ENCODE measurements around the gene MCM9.

Gene MCM9

GRCh38 chr6:118914598-118914997 is 20.4 kb downstream of the MCM9 start:
- H3K36me3 ChIP-seq (replicated peaks) = peaks cover 2% of the 10 kb centered on the region
- H3K27ac ChIP-seq = no peak overlapping the region
- no peak for DNase-seq

GRCh38 chr6:118913161-118913560 is 21.8 kb downstream of the MCM9 start:
- H3K27ac ChIP-seq = no peak overlapping the region
- TF ChIP-seq CTCF (IDR thresholded peaks at IDR 0.05; ENCODE audit: low read depth, low read length, missing control alignments) = no peak
- no peak for DNase-seq
- in situ Hi-C loops (cut with HindIII; ENCODE audit: low pct_ligation_motif_present, low sequenced_read_pairs) = no loop called here
- H3K27me3 ChIP-seq (replicated peaks) = no peaks in the 10 kb centered on the region
- H3K36me3 ChIP-seq (replicated peaks) = peaks cover 5% of the 10 kb centered on the region
- no peak overlapping the region for H3K4me3 ChIP-seq (ENCODE audit: low read depth, low read length)

More at GRCh38 chr6:118914598-118914997, 20.4 kb downstream of the MCM9 start:
- H3K27me3 ChIP-seq (replicated peaks) = no peaks in the 10 kb centered on the region
- no peak for TF ChIP-seq CTCF (IDR thresholded peaks at IDR 0.05; ENCODE audit: low read depth, low read length, missing control alignments)
- H3K4me3 ChIP-seq (ENCODE audit: low read depth, low read length) = no peak overlapping the region
- in situ Hi-C loops (cut with HindIII; ENCODE audit: low pct_ligation_motif_present, low sequenced_read_pairs) = no loop called here

- H3K36me3 ChIP-seq (replicated peaks) = peaks cover 8% of the 10 kb centered on the region
- H3K4me3 ChIP-seq (ENCODE audit: low read depth, low read length) = no peak overlapping the region
- no peak for DNase-seq
- TF ChIP-seq CTCF (IDR thresholded peaks at IDR 0.05; ENCODE audit: low read depth, low read length, missing control alignments) = no peak
- H3K27me3 ChIP-seq (replicated peaks) = no peaks in the 10 kb centered on the region
- no peak overlapping the region for H3K27ac ChIP-seq
- in situ Hi-C loops (cut with HindIII; ENCODE audit: low pct_ligation_motif_present, low sequenced_read_pairs) = no loop called here
These were observed 22.3 kb downstream of the MCM9 start for GRCh38 chr6:118912646-118913045.

- TF ChIP-seq CTCF (IDR thresholded peaks at IDR 0.05; ENCODE audit: low read depth, low read length, missing control alignments) = no peak
- Histone ChIP-seq H3K4me3 (ENCODE audit: low read depth, low read length) (no peak overlapping the region), H3K27me3 (replicated peaks) (no peaks in the 10 kb centered on the region), H3K36me3 (replicated peaks) (peaks cover 17% of the 10 kb centered on the region), H3K27ac (no peak overlapping the region)
- no peak for DNase-seq
- in situ Hi-C loops (cut with HindIII; ENCODE audit: low pct_ligation_motif_present, low sequenced_read_pairs) = no loop called here
These were observed 26.5 kb downstream of the MCM9 start for GRCh38 chr6:118908441-118908840.

- TF ChIP-seq CTCF (IDR thresholded peaks at IDR 0.05; ENCODE audit: low read depth, low read length, missing control alignments) = no peak
- Histone ChIP-seq H3K27ac (no peak overlapping the region), H3K27me3 (replicated peaks) (no peaks in the 10 kb centered on the region), H3K4me3 (ENCODE audit: low read depth, low read length) (no peak overlapping the region), H3K36me3 (replicated peaks) (peaks cover 24% of the 10 kb centered on the region)
- no peak for DNase-seq
- in situ Hi-C loops (cut with HindIII; ENCODE audit: low pct_ligation_motif_present, low sequenced_read_pairs) = no loop called here
These were observed 29.1 kb downstream of the MCM9 start for GRCh38 chr6:118905851-118906250.

GRCh38 chr6:118905084-118905483 is 29.9 kb downstream of the MCM9 start:
- no peak for DNase-seq
- in situ Hi-C loops (cut with HindIII; ENCODE audit: low pct_ligation_motif_present, low sequenced_read_pairs) = no loop called here
- Histone ChIP-seq H3K36me3 (replicated peaks) (peaks cover 24% of the 10 kb centered on the region), H3K4me3 (ENCODE audit: low read depth, low read length) (no peak overlapping the region), H3K27me3 (replicated peaks) (no peaks in the 10 kb centered on the region), H3K27ac (no peak overlapping the region)
- TF ChIP-seq CTCF (IDR thresholded peaks at IDR 0.05; ENCODE audit: low read depth, low read length, missing control alignments) = no peak

Data from brain microvascular endothelial cell (primary cell).